HG03432 (cell line): ENCODE measurements around the gene BAZ1B.
"Not testable (repeated sequence)": the region's sequence is repeated elsewhere in the genome, so short reads cannot be mapped to it uniquely, and the experiment has no call there.

Experiments
- ATAC-seq: cut with Tn5 transposase; IDR thresholded peaks from one replicate; pipeline ENCODE4 v1.9.1; 2021; ENCODE audit warnings: mild to moderate bottlenecking, moderate library complexity; ENCODE audit not compliant: unreplicated experiment

The BAZ1B gene, protein sequence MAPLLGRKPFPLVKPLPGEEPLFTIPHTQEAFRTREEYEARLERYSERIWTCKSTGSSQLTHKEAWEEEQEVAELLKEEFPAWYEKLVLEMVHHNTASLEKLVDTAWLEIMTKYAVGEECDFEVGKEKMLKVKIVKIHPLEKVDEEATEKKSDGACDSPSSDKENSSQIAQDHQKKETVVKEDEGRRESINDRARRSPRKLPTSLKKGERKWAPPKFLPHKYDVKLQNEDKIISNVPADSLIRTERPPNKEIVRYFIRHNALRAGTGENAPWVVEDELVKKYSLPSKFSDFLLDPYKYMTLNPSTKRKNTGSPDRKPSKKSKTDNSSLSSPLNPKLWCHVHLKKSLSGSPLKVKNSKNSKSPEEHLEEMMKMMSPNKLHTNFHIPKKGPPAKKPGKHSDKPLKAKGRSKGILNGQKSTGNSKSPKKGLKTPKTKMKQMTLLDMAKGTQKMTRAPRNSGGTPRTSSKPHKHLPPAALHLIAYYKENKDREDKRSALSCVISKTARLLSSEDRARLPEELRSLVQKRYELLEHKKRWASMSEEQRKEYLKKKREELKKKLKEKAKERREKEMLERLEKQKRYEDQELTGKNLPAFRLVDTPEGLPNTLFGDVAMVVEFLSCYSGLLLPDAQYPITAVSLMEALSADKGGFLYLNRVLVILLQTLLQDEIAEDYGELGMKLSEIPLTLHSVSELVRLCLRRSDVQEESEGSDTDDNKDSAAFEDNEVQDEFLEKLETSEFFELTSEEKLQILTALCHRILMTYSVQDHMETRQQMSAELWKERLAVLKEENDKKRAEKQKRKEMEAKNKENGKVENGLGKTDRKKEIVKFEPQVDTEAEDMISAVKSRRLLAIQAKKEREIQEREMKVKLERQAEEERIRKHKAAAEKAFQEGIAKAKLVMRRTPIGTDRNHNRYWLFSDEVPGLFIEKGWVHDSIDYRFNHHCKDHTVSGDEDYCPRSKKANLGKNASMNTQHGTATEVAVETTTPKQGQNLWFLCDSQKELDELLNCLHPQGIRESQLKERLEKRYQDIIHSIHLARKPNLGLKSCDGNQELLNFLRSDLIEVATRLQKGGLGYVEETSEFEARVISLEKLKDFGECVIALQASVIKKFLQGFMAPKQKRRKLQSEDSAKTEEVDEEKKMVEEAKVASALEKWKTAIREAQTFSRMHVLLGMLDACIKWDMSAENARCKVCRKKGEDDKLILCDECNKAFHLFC (N-terminal part only)

DNA sequence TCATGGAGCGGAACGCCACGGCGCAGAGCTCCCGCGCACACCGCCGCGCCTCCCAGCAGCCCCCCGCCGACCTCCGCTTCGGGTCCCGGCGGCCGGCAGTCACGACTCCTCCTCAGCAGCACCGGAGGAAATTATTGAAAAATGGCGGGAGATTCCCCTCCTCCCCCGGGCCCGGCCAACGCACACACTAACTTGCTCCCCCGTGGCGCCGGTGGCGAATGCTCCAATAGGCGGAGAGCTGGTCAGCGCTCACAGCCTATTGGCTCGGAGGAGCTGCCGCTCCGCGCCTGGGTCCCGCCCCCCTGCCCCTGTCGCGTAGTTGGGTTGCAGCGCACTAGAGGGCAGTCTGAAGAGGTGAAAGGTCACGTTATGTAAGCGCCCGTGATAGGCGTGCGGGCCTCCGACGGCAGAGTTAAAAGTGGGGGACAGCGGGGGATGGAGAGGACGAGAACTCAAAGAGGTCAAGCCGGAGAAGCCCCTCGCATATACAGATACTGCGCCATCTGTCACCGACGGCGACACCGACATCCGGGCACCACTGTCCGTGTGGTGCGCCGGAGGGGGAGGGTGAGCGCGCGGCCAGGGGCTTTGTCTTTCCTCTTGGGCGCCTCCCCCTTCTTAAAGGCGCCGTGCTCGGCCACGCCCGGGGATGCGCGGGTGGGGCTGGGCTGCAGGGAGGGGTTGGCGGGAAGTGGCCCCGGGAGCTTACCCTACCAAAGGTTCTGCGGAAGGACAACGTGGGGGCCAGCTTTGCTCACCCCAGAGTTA lies at the start of gene BAZ1B:
TSS of gene BAZ1B (minus strand) at position 189 of the 768 bp plus-strand sequence. CDS start 360 bp downstream, outside the sequence.
- peak; percentile 90 for ATAC-seq

GRCh38 chr7:73570977-73571376 lies 48.9 kb upstream of the BAZ1B start:
- ATAC-seq, result no peak

- ATAC-seq, result no peak
Observed at GRCh38 chr7:73570521-73570920, 48.4 kb upstream of the BAZ1B start.

DNA sequence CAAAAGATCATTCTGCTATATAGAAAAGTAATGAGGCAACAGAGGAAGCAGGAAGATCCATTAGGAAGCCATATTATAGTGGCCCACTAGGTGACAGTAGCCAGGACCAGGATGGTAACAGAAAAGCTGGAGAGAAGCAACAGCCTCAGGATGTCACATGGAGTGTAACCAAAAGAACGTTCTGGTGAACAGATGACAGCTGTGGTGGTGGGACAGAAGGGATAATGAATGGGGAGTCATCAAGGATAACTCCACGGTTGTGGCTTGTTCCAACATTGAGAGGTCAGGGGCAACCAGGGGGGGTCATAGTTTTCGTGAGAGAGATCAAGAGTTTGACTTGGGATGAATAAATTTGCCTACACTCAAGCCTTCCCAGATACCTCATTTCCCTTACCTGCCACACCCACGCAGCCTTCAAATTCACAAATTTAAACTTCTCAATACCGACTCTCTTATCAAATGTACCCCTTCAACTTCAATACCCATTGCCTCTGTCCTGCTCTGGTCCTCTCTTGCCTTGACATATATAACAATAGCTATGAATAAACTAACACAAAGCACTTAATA lies 47.0 kb upstream of the BAZ1B start:
- ATAC-seq, result no peak

DNA sequence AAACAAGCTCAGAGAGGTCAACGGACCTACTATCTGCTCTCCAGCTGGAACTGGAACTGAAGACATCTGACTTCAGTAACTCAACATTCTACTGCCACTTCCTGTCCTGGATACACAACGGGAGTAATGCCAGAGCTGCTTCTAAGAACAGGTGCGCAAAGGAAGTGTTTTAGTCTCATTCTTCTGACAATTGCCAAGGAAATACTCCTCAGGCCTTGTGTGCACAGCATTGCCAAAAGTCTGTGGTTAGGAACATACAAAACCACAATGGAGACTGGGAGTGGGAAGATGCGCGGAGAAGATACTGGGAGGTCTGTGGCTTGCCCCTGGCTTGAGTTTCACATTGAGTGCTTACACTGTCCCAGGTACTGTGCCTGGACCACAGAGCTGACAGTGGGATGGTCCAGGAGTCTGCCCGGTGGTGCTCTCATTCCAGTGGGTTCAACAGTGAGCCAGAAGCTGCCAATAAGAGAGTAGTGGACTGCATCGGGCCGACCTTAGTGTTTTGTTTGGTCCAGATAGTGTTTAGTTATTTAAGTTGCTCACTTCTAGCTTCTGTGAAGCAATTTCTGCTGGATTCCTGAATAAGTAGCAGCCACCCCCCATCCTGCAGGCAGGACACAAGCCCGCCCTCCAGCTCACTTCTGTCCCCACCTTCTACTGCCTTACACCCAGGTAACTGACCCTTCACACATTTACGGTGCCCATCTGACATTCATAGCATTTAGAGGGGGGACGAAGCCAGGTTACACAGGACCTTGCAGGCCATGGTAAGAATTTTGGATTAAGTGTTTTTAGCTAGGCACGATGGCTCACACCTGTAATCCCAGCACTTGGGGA lies 46.0 kb upstream of the BAZ1B start:
- no peak for ATAC-seq

DNA sequence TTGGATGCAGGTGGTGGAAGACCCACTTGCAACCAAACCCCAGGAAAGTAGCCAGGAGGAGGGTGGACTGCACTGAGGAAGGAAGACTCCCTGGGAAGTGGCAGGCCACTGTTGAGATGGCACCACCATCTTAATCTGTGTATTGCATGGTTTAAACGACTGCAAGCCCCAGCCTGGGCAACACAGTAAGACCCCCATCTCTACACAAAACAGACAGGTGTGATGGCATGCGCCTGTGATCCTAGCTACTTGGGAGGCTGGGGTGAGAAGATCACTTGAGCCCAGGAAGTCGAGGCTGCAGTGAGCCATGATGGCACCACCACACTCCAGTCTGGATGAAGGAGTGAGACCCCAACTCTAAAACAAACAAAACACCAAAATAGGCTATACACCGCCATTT lies 45.0 kb upstream of the BAZ1B start:
- no peak for ATAC-seq

DNA sequence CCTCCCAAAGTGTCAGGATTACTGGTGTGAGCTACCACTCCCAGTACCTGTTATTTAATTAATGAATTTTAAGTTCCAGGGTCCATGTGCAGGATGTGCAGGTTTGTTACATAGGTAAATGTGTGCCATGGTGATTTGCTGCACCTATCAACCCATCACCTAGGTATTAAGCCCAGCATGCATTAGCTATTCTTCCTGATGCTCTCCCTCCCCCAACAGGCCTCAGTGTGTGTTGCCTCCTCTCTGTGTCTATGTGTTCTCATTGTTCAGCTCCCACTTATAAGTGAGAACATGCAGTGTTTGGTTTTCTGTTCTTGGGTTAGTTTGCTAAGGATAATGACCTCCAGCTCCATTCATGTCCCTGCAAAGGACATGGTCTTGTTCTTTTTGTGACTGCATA lies 44.3 kb upstream of the BAZ1B start:
- not testable (repeated sequence) for ATAC-seq

DNA sequence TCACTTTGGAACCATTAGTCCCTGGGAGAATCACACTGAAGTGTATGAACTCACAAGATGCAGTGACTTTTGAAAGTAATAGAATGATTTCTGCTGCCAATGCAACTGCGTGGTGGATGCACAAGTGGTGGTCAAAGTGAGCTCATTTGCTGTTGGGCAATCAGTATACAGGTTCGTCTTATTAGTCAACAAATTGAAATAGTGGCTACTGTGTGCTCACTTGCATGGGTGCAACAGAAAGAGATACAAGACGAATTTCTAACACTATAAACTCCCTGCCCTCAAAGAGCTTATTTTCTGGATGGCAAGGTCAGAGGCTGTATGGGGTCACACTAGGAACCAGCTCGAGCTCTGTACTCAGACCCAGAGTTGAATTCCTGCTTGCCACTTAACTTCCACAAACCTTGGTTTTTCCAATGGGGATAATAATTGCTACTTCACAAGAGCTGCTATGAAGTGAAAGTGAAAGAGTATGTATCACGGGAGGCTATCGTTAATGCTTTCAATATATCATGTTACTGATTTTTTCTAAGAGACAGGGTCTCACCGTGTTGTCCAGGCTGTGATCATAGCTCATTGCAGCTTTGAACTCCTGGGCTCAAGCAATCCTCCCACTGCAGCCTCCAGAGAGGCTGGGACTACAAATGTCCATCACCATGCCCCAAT lies 43.7 kb upstream of the BAZ1B start:
- ATAC-seq, result no peak

- ATAC-seq, result peak; percentile 28
Observed at GRCh38 chr7:73560109-73560835, 38.2 kb upstream of the BAZ1B start.

DNA sequence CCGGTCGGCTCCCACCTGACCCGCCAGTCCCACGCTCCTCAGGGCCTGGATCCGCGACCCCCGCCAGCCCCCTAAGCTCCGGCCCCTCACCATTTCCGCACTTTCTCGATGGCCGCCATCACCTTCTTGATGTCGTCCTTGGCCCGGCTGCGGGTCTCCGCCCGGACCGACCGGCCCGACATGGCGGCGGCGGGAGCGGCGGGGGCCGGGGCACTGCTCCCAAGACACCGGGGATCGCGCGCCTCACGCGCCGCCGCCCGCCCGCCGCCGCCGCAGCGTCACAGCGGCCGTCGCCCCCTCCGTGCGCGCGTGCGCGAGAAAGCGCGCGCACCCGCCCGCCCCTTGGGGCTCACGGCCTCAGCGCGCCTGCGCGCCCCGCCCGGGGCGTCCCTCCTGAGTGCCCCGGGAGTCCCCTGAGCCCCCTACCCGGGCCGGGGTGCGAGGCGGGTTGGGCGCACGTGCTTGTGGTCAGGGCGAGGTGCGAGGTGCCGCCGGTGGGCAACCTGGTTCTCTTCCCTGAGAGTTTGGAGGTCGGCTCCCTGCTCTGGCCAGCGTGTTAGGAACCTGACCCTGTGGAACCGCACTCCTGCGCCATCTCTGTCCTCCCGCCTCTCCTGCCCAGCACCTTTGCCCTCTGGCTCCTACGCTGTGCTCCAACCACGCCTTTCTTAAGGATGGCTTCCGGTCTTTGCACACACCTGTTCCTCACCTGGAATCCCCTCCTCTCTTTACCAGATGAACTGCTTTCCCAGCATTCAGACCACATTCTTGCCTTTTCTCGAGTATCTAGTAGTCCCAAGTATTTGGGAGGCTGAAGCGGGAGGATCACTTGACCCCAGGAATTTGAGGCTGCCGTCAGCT lies 35.5 kb upstream of the BAZ1B start, which contains the start of gene BCL7B:
TSS of gene BCL7B (minus strand) at position 294 of the 861 bp plus-strand sequence. CDS start at position 182, 112 bp downstream.
- peak; percentile 62 for ATAC-seq

- ATAC-seq, result peak; percentile 92
Observed at GRCh38 chr7:73557108-73557396, 35.0 kb upstream of the BAZ1B start.

DNA sequence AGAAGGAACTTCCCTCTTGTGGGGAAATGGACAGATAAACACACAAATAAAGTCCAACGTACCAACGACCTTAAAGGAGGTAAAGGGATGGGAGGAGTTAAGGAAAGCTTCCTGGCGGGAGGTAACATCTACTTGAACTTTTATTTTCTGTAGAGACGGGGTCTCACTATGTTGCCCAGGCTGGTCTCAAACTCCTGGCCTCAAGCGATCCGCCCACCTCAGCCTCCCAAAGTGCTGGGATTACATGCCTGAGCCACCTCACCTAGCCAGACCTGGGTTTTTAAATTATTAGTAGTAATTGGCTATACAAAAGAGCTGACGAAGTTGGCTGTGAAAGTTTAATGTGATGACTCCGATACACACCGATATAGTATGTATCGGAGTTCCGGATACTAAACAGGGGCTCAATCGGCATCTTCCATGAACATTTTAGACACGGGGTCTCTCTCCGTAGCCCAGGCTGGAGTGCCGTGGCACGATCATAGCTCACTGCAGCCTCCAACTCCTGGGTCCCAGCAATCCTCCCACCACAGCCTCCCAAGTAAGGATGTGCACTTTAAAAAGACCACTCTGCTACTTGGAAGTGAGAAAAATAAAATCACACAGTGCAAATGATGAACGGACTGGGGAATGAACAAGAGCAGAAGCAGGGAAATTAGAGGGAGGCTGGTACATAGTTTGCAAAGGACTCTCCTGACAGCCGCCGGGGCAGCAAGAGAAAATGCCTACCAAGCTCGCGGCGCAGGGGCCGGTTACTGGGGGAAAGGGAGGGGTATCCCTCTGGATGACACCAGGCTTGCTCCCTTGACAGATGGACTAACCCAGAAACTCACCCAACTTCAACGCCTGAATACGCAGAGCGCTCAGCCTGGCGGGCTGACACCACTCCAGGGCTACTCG lies 34.4 kb upstream of the BAZ1B start:
- no peak for ATAC-seq

DNA sequence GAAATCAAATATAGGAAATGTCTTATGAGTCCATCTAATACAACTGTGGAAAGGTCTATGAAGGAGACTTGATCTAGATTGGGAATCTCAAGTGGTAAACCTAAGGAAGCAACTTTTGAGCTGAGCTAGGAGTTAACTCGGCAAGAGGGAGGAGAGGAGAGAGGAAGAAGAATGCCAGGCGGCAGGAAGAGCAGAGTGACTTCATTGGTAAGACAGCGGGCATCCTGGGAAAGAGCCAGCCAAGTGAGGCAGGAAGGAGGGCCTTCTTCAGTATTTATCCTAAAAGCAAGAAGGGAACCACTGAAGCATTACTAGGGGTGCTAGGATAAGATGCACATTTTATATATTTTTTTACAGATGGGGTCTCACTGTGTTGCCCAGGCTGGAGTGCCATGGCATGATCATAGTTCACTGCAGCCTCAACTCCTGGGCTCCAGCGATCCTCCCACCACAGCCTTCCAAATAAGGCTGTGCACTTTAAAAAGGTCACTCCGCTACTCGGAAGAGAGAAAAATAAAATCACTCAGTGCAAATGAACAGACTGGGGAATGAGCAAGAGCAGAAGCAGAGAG lies 33.4 kb upstream of the BAZ1B start:
- no peak for ATAC-seq

DNA sequence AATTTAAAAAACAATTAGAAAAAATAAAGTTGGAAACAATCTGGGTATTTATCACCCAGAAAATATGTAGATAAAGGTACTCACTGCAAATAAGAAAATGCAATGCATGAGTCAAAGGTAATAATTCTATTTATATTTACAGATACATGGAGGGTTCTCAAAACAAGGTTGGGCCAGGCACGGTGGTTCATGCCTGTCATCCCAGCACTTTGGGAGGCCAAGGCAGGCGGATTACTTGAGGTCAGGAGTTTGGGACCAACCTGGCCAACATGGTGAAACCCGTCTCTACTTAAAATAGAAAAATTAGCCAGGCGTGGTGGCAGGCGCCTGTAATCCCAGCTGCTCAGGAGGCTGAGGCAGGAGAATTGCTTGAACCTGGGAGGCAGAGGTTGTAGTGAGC lies 28.0 kb upstream of the BAZ1B start:
- not testable (repeated sequence) for ATAC-seq

DNA sequence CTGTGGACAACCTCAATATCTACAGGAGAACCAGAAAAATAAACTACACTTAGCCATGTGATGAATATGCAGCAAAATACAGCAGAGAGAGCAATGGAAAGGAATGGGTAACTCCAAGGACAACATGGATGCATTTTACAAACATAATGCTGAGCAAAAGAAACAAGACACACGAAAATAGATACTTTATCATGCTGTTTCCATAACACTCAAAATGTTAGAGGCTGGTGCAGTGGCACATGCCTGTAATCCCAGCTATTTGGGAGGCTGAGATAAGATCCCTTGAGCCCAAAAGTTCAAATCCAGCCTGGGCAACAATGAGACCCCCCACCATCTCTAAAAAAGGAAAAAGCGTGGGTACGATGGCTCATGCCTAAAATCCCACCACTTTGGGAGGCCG lies 27.1 kb upstream of the BAZ1B start:
- no peak for ATAC-seq

GRCh38 chr7:73547841-73548240 lies 25.7 kb upstream of the BAZ1B start:
- ATAC-seq, result no peak
